ENCODE data around the gene ABLIM2. TPM values are rescaled to one million over a fixed set of nuclear protein-coding genes. Genes with fewer than 3 reads are reported as not detected.

ABLIM2 gene
- total RNA-seq, 1 donor from 2014 or later: 34.1 TPM

DNA sequence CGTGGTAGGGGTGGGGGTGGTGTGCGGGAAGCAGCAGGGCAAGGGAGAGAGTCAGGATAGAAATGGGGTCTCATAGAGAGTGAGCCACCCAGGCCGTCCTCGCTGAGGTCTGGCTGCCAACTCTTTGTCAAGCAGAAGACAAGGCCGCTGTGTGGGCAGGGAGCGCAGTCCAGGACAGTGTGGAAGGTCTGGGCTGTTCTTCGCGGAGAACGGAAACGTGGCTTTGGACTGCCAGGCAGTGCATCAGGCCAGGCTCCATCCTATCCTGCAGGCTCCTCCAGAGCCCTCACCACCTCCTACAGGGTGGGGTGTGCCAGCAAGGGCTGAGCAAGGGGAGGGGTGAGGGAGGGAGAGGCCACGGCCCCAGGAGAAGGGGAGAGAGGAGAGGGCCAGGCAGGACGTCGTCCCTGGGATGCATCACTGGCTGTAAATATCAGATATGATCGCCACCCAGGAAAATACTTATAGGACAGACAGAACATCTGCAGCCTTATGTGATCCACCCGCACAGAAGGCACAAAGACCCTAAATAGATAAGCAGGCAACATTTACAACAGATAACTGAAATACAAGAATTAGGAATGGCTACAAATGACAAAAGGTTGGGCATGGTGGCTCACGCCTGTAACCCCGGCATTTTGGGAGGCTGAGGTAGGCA, 85.3 kb downstream of the ABLIM2 start:
- no peak for DNase-seq (ENCODE audit: low spot score)

GRCh38 chr4:8072235-8072968, 86.2 kb downstream of the ABLIM2 start:
- no peak for DNase-seq (ENCODE audit: low spot score)

DNA sequence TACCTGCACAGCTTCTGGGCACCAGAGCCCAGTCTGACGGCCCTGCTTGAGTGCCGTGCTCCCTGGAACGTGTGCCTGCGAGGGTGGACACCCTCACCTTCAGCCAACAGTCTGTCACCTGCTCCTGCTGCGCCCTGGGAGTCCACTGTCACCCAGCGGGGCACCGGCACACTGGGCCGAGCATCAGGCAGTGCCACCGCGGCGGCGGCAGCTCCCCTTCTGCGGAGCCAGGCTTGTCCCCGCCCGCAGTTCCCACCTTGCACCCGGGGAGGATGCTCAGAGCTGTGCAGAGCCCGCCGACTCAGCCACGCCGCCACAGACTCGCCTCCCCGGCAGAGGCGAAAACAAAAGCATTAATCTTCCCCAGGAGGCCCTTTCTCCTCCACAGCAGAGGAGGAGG, 86.8 kb downstream of the ABLIM2 start:
- DNase-seq (ENCODE audit: low spot score): no peak

GRCh38 chr4:8070736-8071718, 87.6 kb downstream of the ABLIM2 start:
- no peak for DNase-seq (ENCODE audit: low spot score)

DNA sequence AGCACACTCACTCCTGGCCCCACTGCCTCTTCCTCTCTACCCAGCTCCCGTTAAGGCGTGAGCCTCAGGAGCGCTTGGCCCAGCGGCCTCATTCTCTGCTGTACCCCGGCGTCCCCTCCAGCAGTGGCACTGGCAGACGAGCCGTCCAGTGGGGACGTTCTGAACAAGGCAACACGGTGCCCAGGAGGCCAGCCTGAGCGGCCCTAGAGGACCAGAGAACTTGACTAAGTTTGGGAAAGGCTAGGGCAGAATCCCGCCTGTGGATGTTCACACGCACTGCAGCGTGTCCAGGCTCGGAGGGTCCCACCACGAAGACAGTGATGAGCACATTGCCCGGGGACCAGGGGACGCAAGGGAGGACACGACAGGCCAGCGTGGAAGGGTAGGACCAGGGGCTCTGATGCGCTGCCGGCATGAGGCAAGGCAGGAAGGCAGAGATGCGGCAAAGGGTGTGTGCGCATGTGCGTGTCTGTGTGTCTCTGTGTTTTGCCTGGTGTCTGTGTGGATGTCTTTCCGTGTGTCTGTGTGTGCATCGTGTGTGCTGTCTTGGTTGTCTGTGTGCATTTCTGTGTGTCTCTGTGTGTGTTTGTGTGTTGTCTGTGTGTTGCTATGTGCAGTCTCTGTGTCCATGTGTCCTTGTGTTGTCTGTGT, 89.4 kb downstream of the ABLIM2 start:
- DNase-seq (ENCODE audit: low spot score): no peak

DNA sequence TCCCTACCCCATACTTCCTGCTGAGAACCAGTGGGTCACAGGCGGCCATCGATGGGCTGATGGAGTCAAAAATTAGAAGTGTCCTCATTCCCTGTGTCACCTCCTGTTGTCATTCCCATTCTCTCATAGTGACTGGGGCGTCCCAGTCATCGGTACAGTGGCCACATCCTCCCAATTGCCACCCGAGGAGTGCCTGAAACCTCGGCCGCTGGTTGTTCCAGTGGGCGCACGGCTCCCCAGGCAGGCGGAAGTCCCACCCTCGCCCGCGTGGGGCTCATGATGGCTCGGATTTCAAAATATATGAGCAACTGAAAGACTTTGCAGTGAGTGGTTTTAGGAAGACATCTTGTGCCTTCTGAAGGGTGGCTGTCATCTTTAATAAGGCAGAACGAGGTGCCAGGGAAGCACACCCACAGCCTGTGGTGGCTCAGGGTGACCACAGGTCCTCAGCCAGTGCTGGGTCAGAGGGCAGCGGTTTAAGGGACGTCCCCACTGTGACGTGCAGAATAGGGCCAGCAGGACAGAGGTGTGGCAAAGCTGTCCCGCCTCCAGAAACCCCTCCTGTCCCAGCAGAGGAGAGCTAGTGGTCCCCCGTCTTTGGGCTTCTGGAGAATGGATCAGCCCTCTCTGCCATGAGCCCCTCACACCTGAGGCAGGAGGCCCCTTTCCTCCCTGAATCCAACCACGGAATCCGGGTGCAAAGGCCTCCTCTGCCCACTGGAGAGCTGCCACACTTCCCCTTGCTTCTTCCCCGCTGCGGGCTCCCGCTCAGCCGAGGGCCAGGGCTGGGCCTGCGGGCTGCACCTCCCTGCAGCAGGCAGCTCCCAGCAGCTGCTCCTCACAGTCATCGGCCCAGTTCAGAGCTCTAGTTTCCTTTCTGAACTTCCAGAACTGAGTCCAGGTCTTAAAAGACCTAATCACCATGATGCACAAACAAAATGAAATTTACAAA, 90.4 kb downstream of the ABLIM2 start:
- no peak for DNase-seq (ENCODE audit: low spot score)

DNA sequence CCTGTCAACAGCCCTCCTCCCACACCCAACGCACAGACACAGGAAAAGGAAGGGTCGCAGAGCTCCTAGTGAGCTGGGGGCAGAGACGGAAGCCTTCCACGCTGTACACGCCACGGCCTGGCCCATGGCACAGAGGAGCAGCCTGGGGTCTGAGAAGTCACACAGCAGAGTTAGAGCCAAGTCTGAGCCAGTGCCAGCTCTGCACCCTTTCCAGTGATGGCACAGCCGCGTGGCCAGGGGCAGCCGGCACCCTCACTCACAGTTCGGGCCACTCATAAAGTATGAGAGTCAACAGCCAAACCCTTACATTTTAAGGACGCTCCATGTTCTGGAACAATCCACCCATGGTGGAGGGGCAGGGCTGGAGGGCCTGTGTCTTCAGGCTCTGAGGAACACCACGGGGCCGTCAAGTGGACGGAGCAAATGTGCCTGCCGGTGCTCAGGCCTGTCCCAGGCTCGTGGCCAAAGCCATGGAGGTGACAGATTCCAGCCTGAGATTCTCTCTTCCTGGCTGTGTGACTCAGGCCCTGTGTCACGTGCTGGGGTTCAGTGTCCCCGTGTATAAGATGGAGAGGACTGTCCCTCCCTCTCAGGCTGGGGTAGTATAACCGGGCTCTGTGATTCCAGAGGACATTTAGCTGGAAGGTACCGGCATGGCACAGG, 91.2 kb downstream of the ABLIM2 start:
- DNase-seq (ENCODE audit: low spot score): no peak

DNA sequence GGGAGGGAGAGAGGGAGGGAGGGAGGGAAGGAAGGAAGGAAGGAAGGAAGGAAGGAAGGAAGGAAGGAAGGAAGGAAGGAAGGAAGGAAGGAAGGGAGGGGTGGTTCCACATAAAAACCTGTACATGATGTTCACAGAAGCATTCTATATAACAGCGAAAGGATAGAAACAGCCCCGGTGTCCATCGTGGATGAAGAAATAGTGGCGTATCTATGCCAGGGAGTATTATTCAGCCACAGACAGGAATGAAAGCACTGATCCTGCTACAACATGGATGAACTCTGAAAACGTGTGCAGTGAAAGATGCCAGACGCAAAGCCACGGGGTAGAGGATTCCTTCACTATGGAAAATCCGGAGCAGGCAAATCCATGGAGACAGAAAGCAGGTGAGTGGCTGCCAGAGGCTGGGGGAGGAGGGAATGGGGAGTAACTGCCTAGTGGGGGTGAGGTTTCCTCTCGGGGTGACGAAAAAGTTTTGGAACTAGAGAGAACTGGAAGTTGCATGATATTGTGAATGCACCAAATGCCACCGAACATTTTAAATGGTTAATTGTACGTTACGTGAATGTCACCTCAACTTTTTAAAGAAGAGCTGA, 92.2 kb downstream of the ABLIM2 start:
- no peak for DNase-seq (ENCODE audit: low spot score)

DNA sequence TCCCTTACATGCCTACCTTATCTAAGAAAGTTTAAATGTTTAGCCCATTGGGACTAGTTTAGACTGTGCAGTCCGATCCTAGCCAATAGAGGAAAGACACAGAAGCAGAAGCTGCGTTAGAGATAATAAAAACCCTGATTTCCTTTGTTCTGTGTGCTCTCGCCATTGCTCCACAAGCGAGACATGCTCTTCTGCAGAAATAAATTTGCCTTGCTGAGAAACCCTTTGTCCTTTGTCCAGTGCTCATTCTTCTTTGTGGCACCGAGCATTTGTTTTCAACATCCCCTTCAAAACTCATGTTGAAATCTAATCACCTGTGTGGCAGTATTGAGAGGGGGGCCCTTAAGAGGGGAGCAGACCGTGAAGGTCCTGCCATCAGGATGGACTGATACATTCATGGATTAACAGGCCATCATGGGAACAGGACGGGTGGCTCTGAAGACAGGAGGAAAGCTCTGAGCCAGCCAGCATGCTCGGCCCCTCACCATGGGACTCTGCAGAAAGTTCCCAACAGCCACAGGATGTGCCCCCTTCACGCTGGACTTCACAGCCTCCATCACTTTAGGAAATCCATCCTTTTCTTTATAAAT, 94.5 kb downstream of the ABLIM2 start:
- DNase-seq (ENCODE audit: low spot score): no peak

- DNase-seq (ENCODE audit: low spot score): no peak
These were observed 97.0 kb downstream of the ABLIM2 start for GRCh38 chr4:8061573-8061972.

DNA sequence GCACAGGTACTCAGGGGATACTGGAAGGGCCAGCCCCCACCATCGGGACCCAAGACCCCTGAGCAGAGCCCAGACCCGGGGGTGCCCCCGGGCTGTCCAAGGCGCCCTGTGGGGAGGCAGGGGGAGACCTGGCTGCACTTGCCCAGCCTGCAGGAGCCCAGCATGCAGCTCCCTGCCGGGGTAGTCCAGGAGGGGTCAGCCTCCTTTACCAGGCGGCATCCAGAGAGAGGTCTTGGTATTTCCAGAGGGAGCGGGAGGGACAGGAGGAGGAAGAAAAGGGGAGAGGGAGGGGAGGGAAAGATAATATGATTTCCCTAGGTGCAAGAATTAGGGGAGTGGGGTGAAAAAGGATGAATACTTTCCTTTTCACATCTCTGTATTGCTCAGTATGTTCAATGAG, 97.5 kb downstream of the ABLIM2 start:
- DNase-seq (ENCODE audit: low spot score): no peak

DNA sequence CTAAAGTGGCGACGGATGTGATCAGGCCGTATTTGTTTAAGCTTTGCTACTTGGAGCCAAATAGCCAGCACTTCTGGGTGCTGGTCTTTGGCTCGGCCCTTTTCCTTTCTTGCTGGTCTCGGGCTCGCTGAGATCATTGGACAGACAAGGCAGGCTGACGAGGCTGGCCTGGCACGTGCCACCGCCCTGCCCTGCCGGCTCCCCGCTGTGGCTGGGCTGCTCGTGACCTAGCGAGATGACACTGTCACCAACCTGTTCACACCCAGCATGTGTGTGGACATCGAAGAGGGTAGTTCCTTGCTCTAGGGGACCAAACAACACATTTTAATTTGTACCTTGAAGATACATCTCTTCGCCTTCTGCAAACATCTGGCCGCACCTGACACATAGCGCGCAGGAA, 98.0 kb downstream of the ABLIM2 start:
- no peak for DNase-seq (ENCODE audit: low spot score)

- no peak for DNase-seq (ENCODE audit: low spot score)
These were observed 100.6 kb downstream of the ABLIM2 start for GRCh38 chr4:8058031-8058479.

DNA sequence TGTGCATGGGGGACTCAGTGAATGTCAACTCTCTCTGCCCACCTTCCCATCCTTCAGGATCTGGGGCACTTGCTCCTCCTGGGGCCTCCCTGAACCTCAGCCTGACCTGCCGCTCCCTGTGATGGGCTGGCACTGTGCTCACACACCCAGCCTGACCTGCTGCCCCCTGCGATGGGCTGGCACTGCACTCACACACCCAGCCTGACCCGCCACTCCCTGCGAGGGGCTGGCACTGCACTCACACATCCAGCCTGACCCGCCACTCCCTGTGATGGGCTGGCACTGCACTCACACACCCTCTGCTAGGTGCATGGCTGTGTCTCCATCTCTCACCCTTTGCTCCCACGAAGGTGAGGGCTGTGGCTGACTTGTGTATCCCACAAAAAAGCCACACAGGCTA, 103.4 kb downstream of the ABLIM2 start:
- DNase-seq (ENCODE audit: low spot score): no peak

DNA sequence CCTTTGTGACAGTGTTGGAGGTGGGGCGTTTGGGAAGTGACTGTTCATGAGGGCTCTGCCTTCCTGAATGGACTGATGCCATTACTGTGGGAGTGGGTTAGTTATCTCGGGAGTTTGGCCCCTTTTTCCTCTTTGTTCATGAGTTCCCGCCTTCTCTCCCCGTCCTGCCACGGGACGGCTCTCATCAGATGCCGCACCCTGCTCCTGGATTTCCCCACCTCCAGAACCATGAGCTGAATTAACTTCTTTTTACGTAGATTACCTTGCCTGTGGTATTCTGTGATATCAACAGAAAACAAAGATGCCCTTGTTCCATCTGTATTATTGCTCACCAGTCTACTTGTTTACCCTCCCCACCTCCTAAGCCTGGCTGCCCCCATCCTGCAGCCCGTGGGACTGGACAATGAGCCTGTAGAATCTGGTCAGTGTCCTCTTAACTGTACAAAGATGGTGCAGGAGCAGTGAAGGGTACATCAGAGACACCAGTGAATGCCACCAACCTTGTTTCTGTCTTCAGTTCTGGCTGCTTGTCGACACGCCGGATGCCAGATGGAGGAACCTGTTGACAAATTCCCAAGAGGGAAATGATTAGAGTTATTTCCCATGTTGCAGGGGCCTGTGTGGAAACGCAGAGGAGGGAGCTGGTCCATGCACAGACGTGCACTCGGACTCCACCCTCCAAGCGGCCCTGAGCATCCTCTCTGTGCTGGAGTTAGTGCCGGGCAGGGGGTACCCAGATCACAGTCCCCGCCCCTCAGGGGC, 104.7 kb downstream of the ABLIM2 start:
- DNase-seq (ENCODE audit: low spot score): no peak

DNA sequence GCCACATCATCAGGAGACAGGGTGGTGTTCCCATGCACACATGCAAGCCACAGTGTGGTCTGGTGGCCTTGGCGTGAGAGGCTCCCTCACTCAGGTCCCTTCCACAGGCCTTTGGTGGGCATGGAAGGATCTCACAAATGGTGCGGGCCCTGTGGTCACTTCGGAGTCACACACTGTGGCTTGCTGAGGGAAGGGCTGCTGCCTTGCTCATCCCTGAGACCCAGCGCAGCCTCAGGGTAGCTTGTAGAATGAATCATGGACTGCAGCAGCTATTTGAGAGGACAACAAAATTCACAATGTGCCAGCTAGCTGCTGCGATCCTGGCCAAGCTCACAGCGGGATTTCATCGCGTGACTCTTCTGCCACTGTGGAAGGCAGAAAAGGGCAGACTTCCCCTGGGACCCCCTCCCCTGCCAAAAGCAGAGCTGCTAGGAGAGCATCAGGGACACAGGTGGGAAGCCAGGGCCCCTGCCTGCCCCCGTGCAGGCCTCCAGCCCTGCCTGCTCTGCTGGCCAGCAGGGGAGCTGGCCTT, 106.4 kb downstream of the ABLIM2 start:
- no peak for DNase-seq (ENCODE audit: low spot score)

GRCh38 chr4:8051644-8052043, 107.0 kb downstream of the ABLIM2 start:
- no peak for DNase-seq (ENCODE audit: low spot score)

All from mesenteric fat pad (tissue), 1 donor.